Measurements from ENCODE around the gene PLEKHH2. TPM values are rescaled to one million over a fixed set of nuclear protein-coding genes. Genes with fewer than 3 reads are reported as not detected.

The PLEKHH2 gene
- total and polyA plus RNA-seq, 2 of the 13 experiments (the other 11 are each of a cell fraction or from before 2014, with no cell fraction given) = 1.1 to 3.0 TPM

DNA sequence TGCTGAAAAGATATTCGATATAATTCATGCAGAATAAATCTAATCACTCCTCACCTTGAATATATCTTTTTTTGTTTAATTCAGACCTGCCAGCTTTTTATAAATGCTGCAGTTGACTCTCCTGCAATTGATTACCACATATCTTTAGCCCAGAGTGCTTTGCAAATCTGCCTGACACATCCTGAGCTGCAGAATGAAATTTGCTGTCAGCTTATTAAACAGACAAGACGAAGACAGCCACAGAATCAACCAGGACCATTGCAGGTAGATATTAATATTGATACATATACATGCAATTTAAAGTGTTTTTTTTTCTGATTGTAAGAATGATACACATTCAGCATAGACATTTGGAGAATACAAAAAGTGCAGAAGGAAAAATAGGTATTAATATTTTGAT lies 101.2 kb downstream of the PLEKHH2 start:
- 45% methylated on average over 2 of the region's 2 CpGs for WGBS (ENCODE audit: low lambda C conversion rate)
- no peaks in the 10 kb centered on the region for H3K79me2 ChIP-seq (ENCODE audit: insufficient read depth, low read length)
- peaks cover 6% of the 10 kb centered on the region; the same call in 1 of the 2 replicates for H3K4me1 ChIP-seq (ENCODE audit: insufficient read depth, low read length)
- DNase-seq (ENCODE audit: low spot score) (no peak), FAIRE-seq (no peak), ATAC-seq (no peak)
- no TSS peak for BruUV-seq (replicated peaks)
- H4K20me1 ChIP-seq (ENCODE audit: insufficient read depth, low read length) = no peaks in the 10 kb centered on the region
- no peaks in the 10 kb centered on the region for H3K36me3 ChIP-seq (replicated peaks in 1 of 2; ENCODE audit: control insufficient read depth in 1 of 2, insufficient read depth in 2 of 2, low read length in 2 of 2)
- intact Hi-C loops (cut with micrococcal nuclease; ENCODE audit: unreplicated experiment) = no loop called here
- no peak overlapping the region for H3K27ac ChIP-seq (ENCODE audit: extremely low read length, insufficient read depth, low read length)
- no peak for TF ChIP-seq ZBTB46 (CRISPR knock-in tag; IDR thresholded peaks at IDR 0.05; ENCODE audit: borderline replicate concordance)
- no peak for TF ChIP-seq ZNF597 (CRISPR knock-in tag; IDR thresholded peaks at IDR 0.05)
- no peak for TF ChIP-seq ZNF572 (CRISPR knock-in tag; IDR thresholded peaks at IDR 0.05)
- no peak for TF ChIP-seq MTF1 (CRISPR knock-in tag; IDR thresholded peaks at IDR 0.05)
- no peak for TF ChIP-seq ZNF83 (CRISPR knock-in tag; IDR thresholded peaks at IDR 0.05; ENCODE audit: borderline replicate concordance)
- no peak for TF ChIP-seq CEBPB (IDR thresholded peaks at IDR 0.05; ENCODE audit: borderline replicate concordance, low read depth, low read length)
- TF ChIP-seq SAP130 (CRISPR knock-in tag; IDR thresholded peaks at IDR 0.05; ENCODE audit: low read depth) = no peak
- no peak for TF ChIP-seq SP140L (CRISPR knock-in tag; IDR thresholded peaks at IDR 0.05; ENCODE audit: borderline replicate concordance)
- no peak for TF ChIP-seq ATM (IDR thresholded peaks at IDR 0.05; ENCODE audit: borderline replicate concordance)
- no peaks in the 10 kb centered on the region for H3K27me3 ChIP-seq (ENCODE audit: control insufficient read depth in 1 of 2, insufficient read depth in 2 of 2, low read length in 2 of 2)
- no peak overlapping the region for H3K9ac ChIP-seq (ENCODE audit: insufficient read depth, low read depth, low read length)
- in situ Hi-C loops (cut with HindIII; ENCODE audit: extremely low pct_ligation_motif_present, low pct_unique_long_range_greater_than_20kb) = no loop called here
- H2AFZ ChIP-seq (ENCODE audit: low read length) = no peak overlapping the region
- POLR2A ChIA-PET = no interaction called here
- no peak overlapping the region for H3K4me3 ChIP-seq (replicated peaks in 1 of 3; ENCODE audit: insufficient read depth in 1 of 3, low read depth in 2 of 3, low read length in 3 of 3)
- no peaks in the 10 kb centered on the region for H3K9me3 ChIP-seq (ENCODE audit: low read length)
- CTCF ChIA-PET (ENCODE audit: low intra/inter-chr PET ratio, low total read pairs) = no interaction called here
- H3K4me2 ChIP-seq (ENCODE audit: low read depth, low read length) = no peak overlapping the region
